K562 (cell line): ENCODE data around the gene LPAR6. TPM values are rescaled to one million over a fixed set of nuclear protein-coding genes. Genes with fewer than 3 reads are reported as not detected.

Experiments
- ATAC-seq: fragments of 200-7000 bp; cut with Tn5 transposase; 3 replicates; pipeline ENCODE4 v1.9.1; 2020; ENCODE audit warnings: moderate library complexity
- BruUV-seq: library from RNA; stranded (reverse); fragments of 400-500 nt; replicated peaks from 2 replicates; lab custom pipeline; 2021; lab: Mats Ljungman, UMichigan
- CTCF ChIA-PET: fragments of 300-600 bp; formaldehyde crosslinking; extraction: SDS; loops from one replicate; lab custom pipeline; 2021; ENCODE audit warnings: low intra/inter-chr PET ratio; lab: Yijun Ruan, JAX
- POLR2A ChIA-PET: fragments of 300-600, 350-650 bp; sonication (Branson Sonifier 250); formaldehyde crosslinking; extraction: SDS; loops from one replicate; lab custom pipeline; 2021; ENCODE audit warnings: antibody characterized with exemption, inconsistent platforms; lab: Yijun Ruan, JAX
- DNase-seq, 4 experiments: peaks; one replicate each; pipeline versions ENCODE4 v3.0.0 to v3.0.0-alpha.2; 2011 to 2018; ENCODE audit warnings: low spot score in 3 of 4, mixed read lengths in 3 of 4; ENCODE audit errors: extremely low read depth in 1 of 4
- FAIRE-seq: peaks from 2 replicates; lab custom pipeline; 2011; peaks lifted over from hg19 to GRCh38; lab: Jason Lieb, UNC
- H2AFZ ChIP-seq: 2 replicates; pipeline ENCODE4 v1.6.0; 2011; ENCODE audit warnings: low read depth, low read length, control low read depth, inconsistent platforms
- H3K27ac ChIP-seq: fragments of 200-600 bp; 3 replicates; pipeline ENCODE4 v1.8.0; 2011; ENCODE audit warnings: low read depth, mild to moderate bottlenecking, control low read depth, inconsistent platforms, low read length, moderate library complexity, mixed read lengths; ENCODE audit errors: extremely low read depth
- H3K27me3 ChIP-seq, 2 experiments: fragments of 300-600 bp in 1 of 2; 2 replicates in 1 of 2; 3 replicates in 1 of 2; pipeline versions ENCODE4 v1.6.0 to v1.8.0; 2011; ENCODE audit warnings: inconsistent platforms in 2 of 2, low read length in 2 of 2, mild to moderate bottlenecking in 1 of 2, mixed read lengths in 1 of 2, moderate library complexity in 1 of 2; ENCODE audit not compliant: control insufficient read depth in 2 of 2, insufficient read depth in 2 of 2
- H3K36me3 ChIP-seq: fragments of 300-600 bp; 3 replicates; pipeline ENCODE4 v1.8.0; 2011; ENCODE audit warnings: mild to moderate bottlenecking, low read length, inconsistent platforms; ENCODE audit not compliant: control insufficient read depth, insufficient read depth
- H3K4me1 ChIP-seq, 2 experiments: fragments of 200-600 bp in 1 of 2; replicated peaks in 1 of 2; 2 replicates in 1 of 2; 3 replicates in 1 of 2; pipeline versions ENCODE4 v1.5.1 to v1.8.0; 2011; ENCODE audit warnings: inconsistent platforms in 2 of 2, low read length in 2 of 2, mild to moderate bottlenecking in 1 of 2, mixed read lengths in 1 of 2, moderate library complexity in 1 of 2; ENCODE audit not compliant: control insufficient read depth in 2 of 2, insufficient read depth in 2 of 2
- H3K4me2 ChIP-seq: 2 replicates; pipeline ENCODE4 v1.6.1; 2011; ENCODE audit warnings: low read length, control low read depth, inconsistent platforms, mixed read lengths; ENCODE audit not compliant: insufficient read depth
- H3K4me3 ChIP-seq: fragments of 200-600 bp; sonication (generic), shearing (Covaris generic); 2 replicates; pipeline ENCODE4 v1.5.1; 2016; ENCODE audit warnings: control low read depth, inconsistent platforms
- H3K79me2 ChIP-seq: fragments of 200-600 bp; 3 replicates; pipeline ENCODE4 v1.8.0; 2011; ENCODE audit warnings: low read length, inconsistent platforms; ENCODE audit not compliant: control insufficient read depth, insufficient read depth
- H3K9ac ChIP-seq, 2 experiments: 2 replicates each; pipeline versions ENCODE4 v1.6.0 to v1.6.1; 2011; ENCODE audit warnings: low read depth in 2 of 2, low read length in 2 of 2, control low read depth in 1 of 2, inconsistent platforms in 1 of 2, mild to moderate bottlenecking in 1 of 2, mixed read lengths in 1 of 2; ENCODE audit not compliant: insufficient read depth in 1 of 2
- H3K9me1 ChIP-seq: one replicate; pipeline ENCODE4 v1.6.0; 2011; ENCODE audit warnings: inconsistent platforms, mild to moderate bottlenecking, low read length, moderate library complexity; ENCODE audit not compliant: control insufficient read depth, insufficient read depth
- H3K9me3 ChIP-seq: replicated peaks from 2 replicates; pipeline ENCODE4 v1.5.1; 2011; ENCODE audit warnings: low read depth, low read length, inconsistent platforms; ENCODE audit not compliant: control insufficient read depth, insufficient read depth
- H4K20me1 ChIP-seq: replicated peaks from 2 replicates; pipeline ENCODE4 v1.6.1; 2011; ENCODE audit warnings: low read length, inconsistent platforms, mixed read lengths; ENCODE audit not compliant: control insufficient read depth, insufficient read depth
- ARHGAP35 ChIP-seq: fragments of 450-650 bp; IDR thresholded peaks from 2 replicates; pipeline ENCODE4 v1.6.1; 2018; ENCODE audit not compliant: partially characterized antibody
- ELF1 ChIP-seq: fragments of 200-800 bp; sonication (Bioruptor generic); IDR thresholded peaks from 2 replicates; pipeline ENCODE4 v1.6.1; 2016; ENCODE audit warnings: missing genetic modification characterization, missing compliant biosample characterization
- MLLT1 ChIP-seq, 2 experiments: fragments of 450-650 bp; IDR thresholded peaks; 2 replicates each; pipeline ENCODE4 v1.6.1; 2016
- POLR2B ChIP-seq: fragments of 450-650 bp; IDR thresholded peaks from 2 replicates; pipeline ENCODE4 v1.6.1; 2018; ENCODE audit warnings: low read depth; ENCODE audit not compliant: partially characterized antibody
- POLR2G ChIP-seq: fragments of 200-400 bp; formaldehyde crosslinking; IDR thresholded peaks from 2 replicates; pipeline ENCODE4 v1.6.1; 2017; ENCODE audit warnings: low read depth, mild to moderate bottlenecking, antibody characterized with exemption, low read length, moderate library complexity
- RBM17 ChIP-seq: fragments of 200-400 bp; formaldehyde crosslinking; IDR thresholded peaks from 2 replicates; pipeline ENCODE4 v1.6.1; 2017; ENCODE audit warnings: low read depth, mild to moderate bottlenecking, low read length, borderline replicate concordance
- RHOXF2B ChIP-seq: fragments of 250-450 bp; sonication (Bioruptor Pico); conservative IDR thresholded peaks from 2 replicates; pipeline ENCODE4 v1.5.1; 2021
- SAFB2 ChIP-seq: fragments of 200-400 bp; formaldehyde crosslinking; IDR thresholded peaks from 2 replicates; pipeline ENCODE4 v1.6.1; 2018; ENCODE audit warnings: borderline replicate concordance, low read length, low read depth, moderate library complexity; ENCODE audit not compliant: severe bottlenecking
- TAF9B ChIP-seq: fragments of 450-650 bp; IDR thresholded peaks from 2 replicates; pipeline ENCODE4 v1.6.1; 2018; ENCODE audit warnings: mild to moderate bottlenecking; ENCODE audit not compliant: partially characterized antibody
- TBL1XR1 ChIP-seq, 2 experiments: IDR thresholded peaks; 2 replicates each; pipeline ENCODE4 v1.6.1; 2012; ENCODE audit warnings: improper control_type of control experiment in 2 of 2, low read length in 2 of 2, mild to moderate bottlenecking in 1 of 2
- TFAP4 ChIP-seq: sonication (generic); formaldehyde crosslinking; IDR thresholded peaks from 2 replicates; pipeline ENCODE4 v1.8.0; 2022; ENCODE audit warnings: missing genetic modification reagents, mild to moderate bottlenecking, moderate library complexity, borderline replicate concordance
- TOE1 ChIP-seq, 2 experiments: fragments of 450-650 bp in 1 of 2; sonication (generic) in 1 of 2; formaldehyde crosslinking in 1 of 2; IDR thresholded peaks; 2 replicates each; pipeline versions ENCODE4 v1.7.1 to v1.8.0; 2016 to 2022; ENCODE audit warnings: borderline replicate concordance in 2 of 2, mild to moderate bottlenecking in 2 of 2, antibody characterized with exemption in 1 of 2, inconsistent platforms in 1 of 2, low read depth in 1 of 2, missing genetic modification reagents in 1 of 2, moderate library complexity in 1 of 2
- WGBS: fragments of 100-300 bp; shearing (Covaris generic); methylation state at CpG from one replicate; pipeline ENCODE4 v1.1.6; 2016; ENCODE audit warnings: low coverage, mixed read lengths; ENCODE audit not compliant: insufficient coverage; ENCODE audit errors: missing lambda C conversion rate; 5-methylcytosine and 5-hydroxymethylcytosine counted together
- in situ Hi-C: fragments of 300-500 bp; cut with MboI; formaldehyde crosslinking; loops from 4 replicates; pipeline ENCODE4 v1.15.0; 2018; ENCODE audit warnings: inconsistent platforms, mixed read lengths
- intact Hi-C: fragments of 100-400 bp; cut with micrococcal nuclease; formaldehyde crosslinking; loops from 2 replicates; pipeline ENCODE4 v1.14.2; 2022
- polyA plus RNA-seq, 8 experiments: library from polyadenylated mRNA; depleted of rRNA in 4 of 8; stranded (reverse) in 5 of 8; unstranded in 3 of 8; fragments of >200 nt; fragmentation: Nextera tagmentation in 2 of 8; fragmentation: Illumina TruSeq in 1 of 8; extraction: Ambion mirVana in 2 of 8; extraction: Trizol in 1 of 8; gene quantifications; 2 replicates each; pipeline versions ENCODE4 v1.2.1 to v1.2.3, GENCODE V29; 2011 to 2014; ENCODE audit warnings: inconsistent platforms in 1 of 8, missing spikeins in 1 of 8
- total RNA-seq, 7 experiments: library from RNA; depleted of rRNA in 6 of 7; stranded (reverse); fragments of >200 nt in 6 of 7; fragmentation: Illumina TruSeq in 2 of 7; extraction: Trizol in 2 of 7; gene quantifications; 2 replicates each; pipeline versions ENCODE4 v1.2.1 to v1.2.3, GENCODE V29; 2011 to 2021; ENCODE audit warnings: low replicate concordance in 1 of 7
- TF ChIP-seq, protein P1 (sequence below): sonication (generic); formaldehyde crosslinking; IDR thresholded peaks from 2 replicates; pipeline ENCODE4 v1.8.1; 2023; ENCODE audit warnings: mild to moderate bottlenecking, missing genetic modification reagents

LPAR6 gene
- total and polyA plus RNA-seq, 9 of the 15 experiments (the other 6 are each of a cell fraction or from before 2014, with no cell fraction given), result 0.04 to 0.14 (median 0.10) TPM; not detected in 5

DNA sequence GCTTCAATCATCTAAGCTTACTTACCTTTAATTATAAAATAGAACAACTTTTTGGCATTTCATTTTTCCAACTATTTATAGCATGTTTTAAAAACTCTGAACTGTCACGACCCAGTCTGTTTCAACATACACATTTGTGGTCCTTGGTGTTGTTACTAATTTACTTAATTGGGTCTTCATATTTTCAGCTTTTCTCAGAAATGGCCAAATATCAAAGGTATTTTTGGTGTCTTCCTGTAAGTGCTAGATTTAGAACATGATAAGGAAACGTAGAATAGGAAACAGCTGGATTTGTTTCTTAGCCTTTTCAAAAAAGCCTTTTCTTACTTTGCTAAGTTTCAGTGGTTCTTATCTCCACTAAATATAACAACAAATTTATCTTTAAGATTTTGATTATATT lies 11.4 kb downstream of the LPAR6 start:
- BruUV-seq, result no TSS peak
- H3K27me3 ChIP-seq, result no peaks in the 10 kb centered on the region
- H4K20me1 ChIP-seq, result no peaks in the 10 kb centered on the region
- H3K9me1 ChIP-seq, result no peaks in the 10 kb centered on the region
- no peak overlapping the region for H3K9ac ChIP-seq
- FAIRE-seq, result peak; percentile 23
- TF ChIP-seq POLR2B (no peak), POLR2G (no peak), TFAP4 (no peak), ARHGAP35 (no peak), TBL1XR1 (IDR thresholded peaks at IDR 0.05; ENCODE audit: low read length in 2 of 2) (no peak), SAFB2 (no peak), TOE1 (IDR thresholded peaks at IDR 0.05; ENCODE audit: borderline replicate concordance) (no peak), TOE1 (CRISPR knock-in tag; IDR thresholded peaks at IDR 0.05; ENCODE audit: borderline replicate concordance, low read depth) (no peak), RBM17 (no peak), ELF1 (tag) (no peak), RHOXF2B (CRISPR knock-in tag) (no peak), TAF9B (no peak), MLLT1 (IDR thresholded peaks at IDR 0.05) (no peak)
- TF ChIP-seq, protein P1, sequence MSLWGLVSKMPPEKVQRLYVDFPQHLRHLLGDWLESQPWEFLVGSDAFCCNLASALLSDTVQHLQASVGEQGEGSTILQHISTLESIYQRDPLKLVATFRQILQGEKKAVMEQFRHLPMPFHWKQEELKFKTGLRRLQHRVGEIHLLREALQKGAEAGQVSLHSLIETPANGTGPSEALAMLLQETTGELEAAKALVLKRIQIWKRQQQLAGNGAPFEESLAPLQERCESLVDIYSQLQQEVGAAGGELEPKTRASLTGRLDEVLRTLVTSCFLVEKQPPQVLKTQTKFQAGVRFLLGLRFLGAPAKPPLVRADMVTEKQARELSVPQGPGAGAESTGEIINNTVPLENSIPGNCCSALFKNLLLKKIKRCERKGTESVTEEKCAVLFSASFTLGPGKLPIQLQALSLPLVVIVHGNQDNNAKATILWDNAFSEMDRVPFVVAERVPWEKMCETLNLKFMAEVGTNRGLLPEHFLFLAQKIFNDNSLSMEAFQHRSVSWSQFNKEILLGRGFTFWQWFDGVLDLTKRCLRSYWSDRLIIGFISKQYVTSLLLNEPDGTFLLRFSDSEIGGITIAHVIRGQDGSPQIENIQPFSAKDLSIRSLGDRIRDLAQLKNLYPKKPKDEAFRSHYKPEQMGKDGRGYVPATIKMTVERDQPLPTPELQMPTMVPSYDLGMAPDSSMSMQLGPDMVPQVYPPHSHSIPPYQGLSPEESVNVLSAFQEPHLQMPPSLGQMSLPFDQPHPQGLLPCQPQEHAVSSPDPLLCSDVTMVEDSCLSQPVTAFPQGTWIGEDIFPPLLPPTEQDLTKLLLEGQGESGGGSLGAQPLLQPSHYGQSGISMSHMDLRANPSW (CRISPR knock-in tag), result no peak
- TF ChIP-seq, all 486 proteins: peak for 0
- no peak overlapping the region for H3K27ac ChIP-seq
- WGBS, result 5% methylated on average over 2 of the region's 2 CpGs
- H3K4me3 ChIP-seq, result no peak overlapping the region
- ATAC-seq, result no peak
- intact Hi-C loops (no loop called here), in situ Hi-C loops (no loop called here)
- ChIA-PET POLR2A (no interaction called here), CTCF (no interaction called here)
- DNase-seq, result no peak
- H3K79me2 ChIP-seq, result no peaks in the 10 kb centered on the region
- no peaks in the 10 kb centered on the region for H3K4me1 ChIP-seq
- no peaks in the 10 kb centered on the region for H3K9me3 ChIP-seq
- no peaks in the 10 kb centered on the region for H3K36me3 ChIP-seq
- no peak overlapping the region for H2AFZ ChIP-seq
- no peak overlapping the region for H3K4me2 ChIP-seq
